ENCODE measurements around the gene IP6K1. TPM values are rescaled to one million over a fixed set of nuclear protein-coding genes. Genes with fewer than 3 reads are reported as not detected.

IP6K1 gene
- total RNA-seq, 2 donors from 2014 or later = 36.5 to 37.4 TPM

DNA sequence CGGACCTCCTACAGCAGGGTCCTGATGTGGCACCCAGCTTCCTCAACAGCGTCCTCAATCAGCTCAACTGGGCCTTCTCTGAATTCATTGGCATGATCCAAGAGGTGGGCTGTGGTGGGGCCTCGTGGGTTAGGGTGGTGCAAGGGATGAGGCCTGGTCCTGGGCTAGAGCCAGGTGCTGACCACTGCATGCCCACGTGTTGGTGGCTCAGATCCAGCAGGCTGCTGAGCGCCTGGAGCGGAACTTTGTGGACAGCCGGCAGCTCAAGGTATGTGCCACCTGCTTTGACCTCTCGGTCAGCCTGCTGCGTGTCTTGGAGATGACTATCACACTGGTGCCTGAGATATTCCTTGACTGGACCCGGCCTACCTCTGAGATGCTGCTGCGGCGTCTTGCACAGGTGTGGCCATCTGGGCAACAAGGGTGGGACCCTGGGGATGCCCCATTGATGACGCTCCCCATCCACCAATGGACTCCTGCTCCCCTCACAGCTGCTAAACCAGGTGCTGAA is 70.7 kb downstream of the IP6K1 start:
- DNase-seq = no peak
- Mint-ChIP-seq H3K27me3 (ENCODE audit: low read depth) (no peaks in the 10 kb centered on the region), H3K27ac (no peak overlapping the region)

DNA sequence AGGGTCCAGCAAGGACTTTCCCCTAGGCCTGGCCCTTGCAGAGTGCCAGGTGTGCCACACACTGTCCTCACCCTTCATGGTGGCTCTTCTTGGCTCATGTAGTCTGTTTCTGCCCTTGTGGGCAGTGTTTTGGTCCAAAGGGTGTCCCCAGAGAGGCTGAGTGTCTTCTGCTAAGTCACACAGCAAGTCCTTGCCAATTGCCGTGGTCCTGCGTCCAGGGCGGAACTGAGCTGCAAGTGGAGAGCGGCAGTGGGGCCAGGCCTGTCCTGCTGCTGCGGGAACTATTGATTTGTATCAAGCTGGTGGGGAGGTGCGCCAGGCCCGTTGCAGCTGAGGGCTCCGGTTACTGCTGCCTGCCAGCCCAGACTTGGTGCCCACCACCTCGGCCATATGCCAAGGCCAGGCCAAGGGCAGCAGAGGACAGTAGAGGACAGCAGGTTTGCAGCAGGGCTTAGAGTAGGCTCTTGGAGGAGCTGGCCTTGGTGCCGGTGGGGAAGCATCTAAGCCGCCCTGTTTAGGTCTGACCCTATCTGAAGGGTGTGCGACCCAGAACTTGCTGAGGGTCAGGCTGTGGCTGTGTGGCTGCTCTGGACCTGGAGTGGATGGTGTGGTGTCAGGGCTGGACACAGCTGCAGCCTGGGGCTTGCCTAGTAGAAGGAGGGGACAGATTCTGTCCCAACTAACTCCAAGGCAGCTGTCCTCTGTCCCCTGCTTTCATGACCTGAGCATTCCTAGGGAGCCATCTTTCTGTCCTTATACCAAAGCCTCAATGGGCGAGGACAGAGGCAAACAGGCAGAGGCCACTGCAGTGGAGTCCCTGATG is 71.4 kb downstream of the IP6K1 start:
- DNase-seq (no peak), ATAC-seq (replicated peaks in 1 of 2) (no peak)
- H3K36me3 Mint-ChIP-seq (ENCODE audit: insufficient read depth in 2 of 2) = no peaks in the 10 kb centered on the region
- no peaks in the 10 kb centered on the region for H3K9me3 Mint-ChIP-seq
- H3K4me1 Mint-ChIP-seq (ENCODE audit: low read depth) = peaks cover 21% of the 10 kb centered on the region
- peak overlapping the region; percentile 22 for H3K27ac Mint-ChIP-seq
- no peak overlapping the region for H3K4me3 Mint-ChIP-seq
- no peaks in the 10 kb centered on the region for H3K27me3 Mint-ChIP-seq (ENCODE audit: low read depth)

More for the DNA sequence above, 70.7 kb downstream of the IP6K1 start:
- peaks cover 0 to under 1% of the 10 kb centered on the region in 2 donors for H3K36me3 Mint-ChIP-seq (ENCODE audit: insufficient read depth in 2 of 2)
- ATAC-seq (replicated peaks in 1 of 2) = no peak
- no peak overlapping the region for H3K4me3 Mint-ChIP-seq
- peaks cover 23% of the 10 kb centered on the region for H3K4me1 Mint-ChIP-seq (ENCODE audit: low read depth)
- H3K9me3 Mint-ChIP-seq = no peaks in the 10 kb centered on the region

DNA sequence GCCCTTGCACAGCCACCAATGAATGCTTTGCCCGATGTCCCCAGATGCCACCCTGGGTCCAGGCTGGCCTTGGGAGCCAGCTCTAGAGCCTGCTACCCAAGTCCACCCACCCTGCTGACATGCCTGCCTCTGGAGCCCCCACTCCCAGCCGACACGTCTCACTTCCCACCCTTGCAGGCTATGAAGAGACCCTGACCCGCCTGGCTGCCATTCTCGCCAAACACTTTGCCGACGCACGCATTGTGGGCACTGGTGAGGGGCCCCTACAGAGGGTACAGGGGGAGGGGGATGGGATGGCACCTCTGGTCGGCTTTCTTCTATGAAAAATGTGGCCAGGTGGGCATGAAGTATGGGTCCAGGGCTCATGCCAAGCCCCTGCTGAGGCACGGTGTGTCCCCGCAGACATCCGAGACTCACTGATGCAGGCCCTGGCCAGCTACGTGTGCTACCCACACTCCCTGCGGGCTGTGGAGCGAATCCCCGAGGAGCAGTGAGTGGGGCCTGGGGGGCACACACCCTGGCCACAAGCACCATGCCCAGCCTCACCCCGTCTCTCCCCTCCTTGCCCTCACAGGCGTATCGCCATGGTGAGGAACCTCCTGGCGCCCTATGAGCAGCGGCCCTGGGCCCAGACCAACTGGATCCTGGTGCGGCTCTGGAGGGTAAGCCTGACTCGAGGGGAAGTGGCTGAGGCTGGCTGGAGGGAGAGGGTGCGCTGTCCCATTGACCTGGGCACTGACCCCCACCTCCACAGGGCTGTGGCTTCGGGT is 72.8 kb downstream of the IP6K1 start:
- no peaks in the 10 kb centered on the region for H3K9me3 Mint-ChIP-seq
- no peaks in the 10 kb centered on the region for H3K27me3 Mint-ChIP-seq (ENCODE audit: low read depth)
- no peak overlapping the region for H3K27ac Mint-ChIP-seq
- H3K4me3 Mint-ChIP-seq = no peak overlapping the region
- H3K4me1 Mint-ChIP-seq (ENCODE audit: low read depth) = peaks cover 6% of the 10 kb centered on the region
- peaks cover 0 to under 1% of the 10 kb centered on the region in 2 donors for H3K36me3 Mint-ChIP-seq (ENCODE audit: insufficient read depth in 2 of 2)
- ATAC-seq (replicated peaks in 1 of 2) (no peak), DNase-seq (no peak)

DNA sequence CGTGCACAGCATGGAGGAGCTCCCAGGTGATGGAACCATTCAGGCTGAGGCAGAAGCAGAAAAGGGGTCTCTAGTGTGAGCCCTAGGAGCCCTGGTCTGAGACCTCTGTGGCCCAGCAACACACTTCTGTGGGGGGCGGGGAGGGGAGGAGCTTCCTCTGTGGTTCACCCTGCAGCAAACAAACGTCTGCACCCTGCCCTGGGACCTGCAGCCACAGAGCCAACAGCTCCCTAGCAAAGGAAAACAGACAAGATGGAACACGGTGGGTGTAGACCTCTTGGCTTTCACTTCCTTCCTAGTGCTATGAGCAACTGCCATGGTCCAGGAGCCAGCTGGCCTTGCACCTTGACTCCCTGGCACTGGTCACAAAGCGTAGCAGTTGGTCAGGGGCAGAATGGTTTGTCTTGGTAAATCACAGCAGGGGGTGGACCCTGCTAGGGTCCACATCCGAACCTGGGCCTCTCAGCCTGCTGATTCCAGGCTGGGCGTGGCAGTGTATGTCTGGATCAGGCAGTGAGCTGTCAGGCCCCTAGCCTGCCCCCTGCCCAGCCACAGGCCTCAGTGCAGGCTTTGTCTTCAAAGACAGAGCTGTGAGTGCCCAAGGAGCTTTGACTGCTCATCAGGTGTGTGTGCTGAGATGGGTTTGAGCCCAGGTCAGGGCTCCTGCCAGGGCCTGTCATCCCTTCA is 73.6 kb downstream of the IP6K1 start:
- Mint-ChIP-seq H3K9me3 (no peaks in the 10 kb centered on the region), H3K4me1 (ENCODE audit: low read depth) (peaks cover 4% of the 10 kb centered on the region), H3K27me3 (ENCODE audit: low read depth) (no peaks in the 10 kb centered on the region), H3K36me3 (ENCODE audit: insufficient read depth in 2 of 2) (peaks cover 0 to 2% of the 10 kb centered on the region in 2 donors), H3K27ac (no peak overlapping the region), H3K4me3 (no peak overlapping the region)
- ATAC-seq (replicated peaks in 1 of 2) (no peak), DNase-seq (no peak)

- Mint-ChIP-seq H3K4me1 (ENCODE audit: low read depth) (peaks cover 4% of the 10 kb centered on the region), H3K27me3 (ENCODE audit: low read depth) (no peaks in the 10 kb centered on the region), H3K4me3 (no peak overlapping the region), H3K27ac (no peak overlapping the region), H3K9me3 (no peaks in the 10 kb centered on the region), H3K36me3 (ENCODE audit: insufficient read depth in 2 of 2) (peaks cover 0 to 2% of the 10 kb centered on the region in 2 donors)
- no peak for DNase-seq
- no peak for ATAC-seq (replicated peaks in 1 of 2)
Observed at GRCh38 chr3:49712166-49712565, 74.2 kb downstream of the IP6K1 start.

DNA sequence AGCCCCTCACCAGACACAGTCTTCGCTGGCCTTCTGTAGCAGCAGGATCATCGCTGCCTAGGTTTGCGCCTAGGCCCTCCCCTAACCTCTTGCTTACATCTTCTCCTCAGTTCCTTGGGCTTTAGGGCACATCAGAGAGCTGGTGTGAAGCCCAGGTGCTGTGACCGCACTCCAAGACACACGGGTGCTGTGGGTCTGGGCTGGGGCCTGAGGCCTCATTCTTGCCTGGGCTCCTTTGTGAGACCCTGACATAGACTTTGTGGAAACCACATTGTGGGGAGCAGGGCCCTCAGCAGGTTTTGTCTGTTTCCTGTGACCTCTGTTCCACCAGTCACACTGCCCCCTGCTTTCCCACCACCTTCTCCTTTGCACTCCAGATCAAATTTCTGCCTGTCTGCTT is 74.9 kb downstream of the IP6K1 start:
- H3K4me3 Mint-ChIP-seq = no peak overlapping the region
- peaks cover 4% of the 10 kb centered on the region for H3K4me1 Mint-ChIP-seq (ENCODE audit: low read depth)
- DNase-seq = no peak
- H3K27ac Mint-ChIP-seq = peak overlapping the region; percentile 29
- ATAC-seq (replicated peaks in 1 of 2) = no peak
- H3K36me3 Mint-ChIP-seq (ENCODE audit: insufficient read depth in 2 of 2) = peaks cover 0 to 2% of the 10 kb centered on the region in 2 donors
- H3K27me3 Mint-ChIP-seq (ENCODE audit: low read depth) = no peaks in the 10 kb centered on the region
- no peaks in the 10 kb centered on the region for H3K9me3 Mint-ChIP-seq

GRCh38 chr3:49709852-49710251 is 76.5 kb downstream of the IP6K1 start:
- no peak for ATAC-seq (replicated peaks in 1 of 2)
- H3K27me3 Mint-ChIP-seq (ENCODE audit: low read depth) = no peaks in the 10 kb centered on the region
- peaks cover 4% of the 10 kb centered on the region for H3K4me1 Mint-ChIP-seq (ENCODE audit: low read depth)
- peaks cover 0 to 2% of the 10 kb centered on the region in 2 donors for H3K36me3 Mint-ChIP-seq (ENCODE audit: insufficient read depth in 2 of 2)
- no peaks in the 10 kb centered on the region for H3K9me3 Mint-ChIP-seq
- DNase-seq = no peak
- H3K4me3 Mint-ChIP-seq = no peak overlapping the region
- no peak overlapping the region for H3K27ac Mint-ChIP-seq

- no peaks in the 10 kb centered on the region for H3K4me1 Mint-ChIP-seq (ENCODE audit: low read depth)
- ATAC-seq (replicated peaks in 1 of 2) = no peak
- no peaks in the 10 kb centered on the region for H3K9me3 Mint-ChIP-seq
- no peak overlapping the region for H3K4me3 Mint-ChIP-seq
- H3K27ac Mint-ChIP-seq = no peak overlapping the region
- no peaks in the 10 kb centered on the region for H3K27me3 Mint-ChIP-seq (ENCODE audit: low read depth)
- peaks cover 0 to 2% of the 10 kb centered on the region in 2 donors for H3K36me3 Mint-ChIP-seq (ENCODE audit: insufficient read depth in 2 of 2)
- DNase-seq = no peak
Observed at GRCh38 chr3:49707113-49707480, 79.2 kb downstream of the IP6K1 start.

DNA sequence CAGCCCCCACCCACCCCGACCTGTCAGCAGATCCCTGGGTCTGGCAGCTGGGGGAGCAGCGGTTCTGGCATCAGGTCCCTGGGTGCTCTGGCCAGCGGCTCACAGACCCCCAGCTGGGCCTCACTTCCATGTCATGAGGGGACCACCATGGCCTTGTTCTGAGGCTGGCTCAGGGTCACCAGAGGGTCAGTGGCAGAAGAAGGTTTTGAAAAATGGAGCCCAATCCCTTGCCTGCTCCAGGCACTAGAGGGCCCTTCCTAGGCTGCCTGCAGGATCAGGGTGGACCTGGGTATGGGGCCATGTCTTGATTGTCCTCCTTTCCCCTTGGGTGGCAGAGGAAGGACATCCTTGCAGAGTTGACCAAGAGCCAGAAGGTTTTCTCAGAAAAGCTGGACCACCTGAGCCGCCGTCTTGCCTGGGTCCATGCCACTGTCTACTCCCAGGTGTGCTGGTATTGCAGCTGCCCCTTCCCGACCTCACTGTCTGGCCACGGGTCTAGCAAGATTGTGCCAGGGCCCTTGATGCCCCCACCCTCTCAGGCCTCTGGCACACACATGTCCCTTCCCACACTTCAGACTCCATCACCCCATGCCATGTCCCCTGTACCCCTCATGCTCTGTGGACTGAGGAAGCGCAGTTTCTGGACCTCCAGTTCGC is 79.8 kb downstream of the IP6K1 start:
- no peak for DNase-seq
- H3K4me1 Mint-ChIP-seq (ENCODE audit: low read depth) = no peaks in the 10 kb centered on the region
- H3K36me3 Mint-ChIP-seq (ENCODE audit: insufficient read depth in 2 of 2) = peaks cover 0 to 2% of the 10 kb centered on the region in 2 donors
- H3K27ac Mint-ChIP-seq = no peak overlapping the region
- H3K9me3 Mint-ChIP-seq = no peaks in the 10 kb centered on the region
- H3K4me3 Mint-ChIP-seq = no peak overlapping the region
- no peak for ATAC-seq (replicated peaks in 1 of 2)
- H3K27me3 Mint-ChIP-seq (ENCODE audit: low read depth) = no peaks in the 10 kb centered on the region

DNA sequence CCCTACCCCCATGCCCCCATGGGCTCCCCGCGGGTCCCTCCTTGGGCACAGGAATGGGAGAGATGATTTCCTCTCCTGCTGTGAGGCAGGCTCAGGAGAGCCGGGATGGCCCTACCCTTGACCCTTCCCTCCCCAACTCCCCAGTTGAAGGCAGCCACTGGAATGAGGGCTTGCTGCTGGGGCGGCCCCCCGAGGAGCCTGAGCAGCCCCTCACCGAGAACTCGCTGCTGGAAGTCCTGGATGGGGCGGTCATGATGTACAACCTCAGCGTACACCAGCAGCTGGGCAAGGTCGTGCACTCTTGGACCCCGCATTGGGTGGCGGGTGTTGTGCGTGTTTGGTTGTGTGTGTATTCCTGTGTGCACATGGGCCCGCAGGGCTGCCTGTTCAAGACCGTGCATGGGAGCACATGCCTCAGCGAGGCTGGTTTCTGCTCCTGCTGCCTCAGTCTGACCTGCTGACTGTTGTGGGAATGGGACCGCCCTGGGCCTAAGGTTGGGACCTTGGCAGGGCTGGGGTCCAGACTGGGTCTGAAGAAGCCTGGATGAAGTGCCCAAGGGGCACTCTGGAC is 80.9 kb downstream of the IP6K1 start:
- Mint-ChIP-seq H3K9me3 (no peaks in the 10 kb centered on the region), H3K36me3 (ENCODE audit: insufficient read depth in 2 of 2) (peaks cover 0 to 2% of the 10 kb centered on the region in 2 donors), H3K4me1 (ENCODE audit: low read depth) (no peaks in the 10 kb centered on the region), H3K27me3 (ENCODE audit: low read depth) (no peaks in the 10 kb centered on the region), H3K27ac (no peak overlapping the region), H3K4me3 (no peak overlapping the region)
- DNase-seq (no peak), ATAC-seq (replicated peaks in 1 of 2) (no peak)

- H3K36me3 Mint-ChIP-seq (ENCODE audit: insufficient read depth in 2 of 2) = peaks cover 0 to 2% of the 10 kb centered on the region in 2 donors
- H3K27me3 Mint-ChIP-seq (ENCODE audit: low read depth) = no peaks in the 10 kb centered on the region
- H3K27ac Mint-ChIP-seq = no peak overlapping the region
- H3K4me1 Mint-ChIP-seq (ENCODE audit: low read depth) = no peaks in the 10 kb centered on the region
- no peak for DNase-seq
- H3K4me3 Mint-ChIP-seq = no peak overlapping the region
- ATAC-seq (replicated peaks in 1 of 2) = no peak
- H3K9me3 Mint-ChIP-seq = no peaks in the 10 kb centered on the region
Observed at GRCh38 chr3:49704629-49705028, 81.7 kb downstream of the IP6K1 start.

GRCh38 chr3:49703956-49704355 is 82.4 kb downstream of the IP6K1 start:
- H3K27ac Mint-ChIP-seq = peak overlapping the region; percentile 63
- H3K36me3 Mint-ChIP-seq (ENCODE audit: insufficient read depth in 2 of 2) = peaks cover 0 to 2% of the 10 kb centered on the region in 2 donors
- H3K4me1 Mint-ChIP-seq (ENCODE audit: low read depth) = no peaks in the 10 kb centered on the region
- H3K4me3 Mint-ChIP-seq = no peak overlapping the region
- H3K27me3 Mint-ChIP-seq (ENCODE audit: low read depth) = no peaks in the 10 kb centered on the region
- H3K9me3 Mint-ChIP-seq = no peaks in the 10 kb centered on the region
- ATAC-seq (replicated peaks in 1 of 2) = no peak
- no peak for DNase-seq
